H1 (cell line): Measurements from ENCODE around the gene OMG. TPM values are rescaled to one million over a fixed set of nuclear protein-coding genes. Genes with fewer than 3 reads are reported as not detected.

Source experiments
- CTCF ChIA-PET: fragments of 300-600 bp; sonication (Branson Sonifier 250); formaldehyde crosslinking; loops from one replicate; lab custom pipeline; 2021; ENCODE audit not compliant: partially characterized antibody; lab: Charles Lee
- POLR2A ChIA-PET: fragments of 300-600 bp; sonication (Branson Sonifier 250); formaldehyde crosslinking; loops from one replicate; lab custom pipeline; 2021; ENCODE audit warnings: inconsistent platforms; ENCODE audit not compliant: partially characterized antibody; lab: Charles Lee
- DNase-seq, 2 experiments: peaks; one replicate each; pipeline versions ENCODE4 v3.0.0 to v3.0.0-alpha.2; 2010 to 2022; ENCODE audit warnings: low spot score in 2 of 2, low read depth in 1 of 2, mixed read lengths in 1 of 2
- FAIRE-seq: peaks from 2 replicates; lab custom pipeline; 2011; peaks lifted over from hg19 to GRCh38; lab: Jason Lieb, UNC
- H2AFZ ChIP-seq: 2 replicates; pipeline ENCODE4 v1.8.1; 2012; ENCODE audit warnings: low read length, inconsistent platforms
- H2AK5ac ChIP-seq: 2 replicates; pipeline ENCODE4 v1.6.1; 2013; ENCODE audit warnings: low read depth, low read length
- H2BK120ac ChIP-seq: replicated peaks from 2 replicates; pipeline ENCODE3; 2013; ENCODE audit warnings: low read depth, low read length, inconsistent platforms
- H2BK12ac ChIP-seq: 2 replicates; pipeline ENCODE4 v1.6.1; 2013; ENCODE audit warnings: low read depth, low read length
- H2BK15ac ChIP-seq: 2 replicates; pipeline ENCODE4 v1.6.1; 2013; ENCODE audit warnings: low read length
- H2BK20ac ChIP-seq: 2 replicates; pipeline ENCODE4 v1.6.1; 2013; ENCODE audit warnings: low read length
- H2BK5ac ChIP-seq: 2 replicates; pipeline ENCODE4 v1.6.1; 2013; ENCODE audit warnings: low read depth, low read length
- H3K14ac ChIP-seq: 2 replicates; pipeline ENCODE4 v1.6.1; 2013; ENCODE audit warnings: inconsistent platforms; ENCODE audit not compliant: insufficient read length
- H3K18ac ChIP-seq: 2 replicates; pipeline ENCODE4 v1.6.1; 2013; ENCODE audit warnings: low read length; ENCODE audit errors: extremely low read depth
- H3K23ac ChIP-seq: 2 replicates; pipeline ENCODE4 v1.6.1; 2013; ENCODE audit warnings: inconsistent platforms; ENCODE audit not compliant: insufficient read length
- H3K23me2 ChIP-seq: 2 replicates; pipeline ENCODE4 v1.6.1; 2013; ENCODE audit warnings: low read depth, low read length
- H3K27ac ChIP-seq: 2 replicates; pipeline ENCODE4 v1.6.1; 2011; ENCODE audit warnings: low read depth, low read length, inconsistent platforms
- H3K27me3 ChIP-seq, 4 experiments: replicated peaks in 1 of 4; 1 replicate in 1 of 4; 2 replicates in 3 of 4; pipeline versions ENCODE4 v1.6.1 to v1.8.1; 2011 to 2013; ENCODE audit warnings: low read length in 3 of 4, mild to moderate bottlenecking in 3 of 4, inconsistent platforms in 2 of 4, mixed read lengths in 2 of 4, moderate library complexity in 1 of 4; ENCODE audit not compliant: control insufficient read depth in 3 of 4, insufficient read depth in 3 of 4; ENCODE audit errors: extremely low read depth in 1 of 4
- H3K36me3 ChIP-seq, 4 experiments: 2 replicates each; pipeline versions ENCODE4 v1.6.1 to v1.8.1; 2011 to 2013; ENCODE audit warnings: mild to moderate bottlenecking in 4 of 4, low read length in 3 of 4, moderate library complexity in 2 of 4, control low read depth in 1 of 4, inconsistent platforms in 1 of 4; ENCODE audit not compliant: insufficient read depth in 4 of 4, control insufficient read depth in 2 of 4
- H3K4ac ChIP-seq: replicated peaks from 2 replicates; pipeline ENCODE3; 2013; ENCODE audit warnings: low read length, low read depth, mixed read lengths, inconsistent platforms; ENCODE audit not compliant: insufficient read length
- H3K4me1 ChIP-seq, 4 experiments: replicated peaks in 1 of 4; 1 replicate in 1 of 4; 2 replicates in 3 of 4; pipeline versions ENCODE4 v1.6.1 to v1.8.1; 2011 to 2013; ENCODE audit warnings: low read length in 3 of 4, inconsistent platforms in 2 of 4, mixed read lengths in 1 of 4; ENCODE audit not compliant: insufficient read depth in 4 of 4, control insufficient read depth in 3 of 4
- H3K4me2 ChIP-seq, 2 experiments: 2 replicates each; pipeline versions ENCODE4 v1.6.1 to v1.8.1; 2011 to 2013; ENCODE audit warnings: low read depth in 2 of 2, low read length in 2 of 2, control low read depth in 1 of 2, inconsistent platforms in 1 of 2, mild to moderate bottlenecking in 1 of 2; ENCODE audit not compliant: insufficient read depth in 1 of 2
- H3K4me3 ChIP-seq, 4 experiments: fragments of 200-600, 300-600 bp in 1 of 4; sonication (generic), shearing (Covaris generic), sonication (Bioruptor Twin) in 1 of 4; 2 replicates each; pipeline versions ENCODE4 v1.5.1 to v1.8.1; 2011 to 2016; ENCODE audit warnings: low read length in 4 of 4, low read depth in 3 of 4, control low read depth in 2 of 4, inconsistent platforms in 2 of 4, mild to moderate bottlenecking in 2 of 4, mixed read lengths in 1 of 4, moderate library complexity in 1 of 4; ENCODE audit not compliant: insufficient read depth in 2 of 4; ENCODE audit errors: extremely low read depth in 1 of 4
- H3K56ac ChIP-seq: replicated peaks from 2 replicates; pipeline ENCODE3; 2013; ENCODE audit warnings: low read depth, mild to moderate bottlenecking, mixed read lengths, low read length, inconsistent platforms; ENCODE audit not compliant: insufficient read length
- H3K79me1 ChIP-seq: 2 replicates; pipeline ENCODE4 v1.6.1; 2013; ENCODE audit warnings: low read depth, low read length, control low read depth
- H3K79me2 ChIP-seq, 2 experiments: 2 replicates each; pipeline versions ENCODE4 v1.6.1 to v1.8.1; 2012 to 2013; ENCODE audit warnings: low read length in 2 of 2, mild to moderate bottlenecking in 2 of 2, inconsistent platforms in 1 of 2; ENCODE audit not compliant: insufficient read depth in 2 of 2, control insufficient read depth in 1 of 2
- H3K9ac ChIP-seq, 4 experiments: replicated peaks in 1 of 4; 1 replicate in 1 of 4; 2 replicates in 3 of 4; pipeline versions ENCODE4 v1.6.1 to v1.8.1; 2011 to 2013; ENCODE audit warnings: low read depth in 3 of 4, low read length in 3 of 4, control low read depth in 2 of 4, mild to moderate bottlenecking in 2 of 4, moderate library complexity in 2 of 4, inconsistent platforms in 1 of 4; ENCODE audit errors: extremely low read depth in 1 of 4
- H3K9me3 ChIP-seq, 2 experiments: 2 replicates each; pipeline versions ENCODE4 v1.6.1 to v1.8.1; 2012 to 2013; ENCODE audit warnings: mild to moderate bottlenecking in 2 of 2, moderate library complexity in 2 of 2, control low read depth in 1 of 2, inconsistent platforms in 1 of 2, low read depth in 1 of 2, low read length in 1 of 2, mixed read lengths in 1 of 2; ENCODE audit not compliant: insufficient read depth in 2 of 2
- H4K20me1 ChIP-seq, 2 experiments: replicated peaks in 1 of 2; 2 replicates each; pipeline versions ENCODE3 to v1.8.1; 2011 to 2013; ENCODE audit warnings: inconsistent platforms in 2 of 2, low read length in 2 of 2, mild to moderate bottlenecking in 1 of 2; ENCODE audit not compliant: insufficient read depth in 2 of 2, control insufficient read depth in 1 of 2
- H4K5ac ChIP-seq: 2 replicates; pipeline ENCODE4 v1.6.1; 2013; ENCODE audit warnings: low read length, low read depth, mixed read lengths, inconsistent platforms; ENCODE audit not compliant: insufficient read length
- H4K8ac ChIP-seq: 2 replicates; pipeline ENCODE4 v1.8.0; 2013; ENCODE audit warnings: mild to moderate bottlenecking, moderate library complexity, low read length, inconsistent platforms; ENCODE audit not compliant: insufficient read depth; ENCODE audit errors: extremely low read depth
- H4K91ac ChIP-seq: replicated peaks from 2 replicates; pipeline ENCODE3; 2013; ENCODE audit warnings: low read length, mixed read lengths, inconsistent platforms; ENCODE audit not compliant: insufficient read length
- MAX ChIP-seq: IDR thresholded peaks from 2 replicates; pipeline ENCODE4 v1.6.1; 2012; ENCODE audit warnings: inconsistent platforms
- SP2 ChIP-seq: IDR thresholded peaks from 2 replicates; pipeline ENCODE4 v1.6.1; 2012; ENCODE audit warnings: mild to moderate bottlenecking, low read length, inconsistent platforms
- SUZ12 ChIP-seq: fragments of 200-600 bp; sonication (generic); IDR thresholded peaks from 2 replicates; pipeline ENCODE4 v1.6.1; 2012; ENCODE audit warnings: mild to moderate bottlenecking, inconsistent platforms, low read length, moderate library complexity, mixed read lengths
- WGBS, 2 experiments: shearing (Covaris generic) in 1 of 2; methylation state at CpG; one replicate each; pipeline versions ENCODE4 v1.1.6 to v1.1.7; 2013 to 2015; ENCODE audit warnings: low lambda C conversion rate in 2 of 2, mixed read lengths in 2 of 2, inconsistent platforms in 1 of 2, low coverage in 1 of 2, missing lambda C conversion rate in 1 of 2; ENCODE audit not compliant: insufficient replicate concordance in 2 of 2, insufficient coverage in 1 of 2, insufficient read length in 1 of 2; ENCODE audit errors: extremely low coverage in 1 of 2, missing lambda C conversion rate in 1 of 2; 5-methylcytosine and 5-hydroxymethylcytosine counted together
- polyA plus RNA-seq, 7 experiments: library from polyadenylated mRNA; depleted of rRNA in 3 of 7; stranded (reverse) in 5 of 7; unstranded in 2 of 7; fragments of >200 nt in 5 of 7; fragments of 200-250 nt in 2 of 7; gene quantifications; 1 replicate in 5 of 7; 2 replicates in 1 of 7; 4 replicates in 1 of 7; pipeline versions ENCODE4 v1.2.1 to v1.2.3, GENCODE V29; 2011 to 2013; ENCODE audit warnings: missing spikeins in 2 of 7, mixed read lengths in 2 of 7
- total RNA-seq: library from RNA; stranded (reverse); fragmentation: NEBNext Ultra II Directional; extraction: Animal tissue kit (Norgen Biotek cat#: 25700); gene quantifications from 2 replicates; pipeline ENCODE4 v1.2.1, GENCODE V29; 2021

The OMG gene
- total and polyA plus RNA-seq, 2 of the 8 experiments (the other 6 are each of a cell fraction or from before 2014, with no cell fraction given) = not detected

- H2BK12ac ChIP-seq = no peak overlapping the region
- TF ChIP-seq SP2 = no peak
- no peak for TF ChIP-seq SUZ12
- no peak for TF ChIP-seq MAX
- TF ChIP-seq, all 59 proteins: peak for 0
Observed at GRCh38 chr17:31320241-31320640, 23.2 kb upstream of the OMG start.

More at GRCh38 chr17:31320241-31320640, 23.2 kb upstream of the OMG start:
- H3K18ac ChIP-seq = no peak overlapping the region
- no peaks in the 10 kb centered on the region for H3K36me3 ChIP-seq
- H3K79me2 ChIP-seq = no peaks in the 10 kb centered on the region
- no peak overlapping the region for H3K4ac ChIP-seq
- H3K56ac ChIP-seq = no peak overlapping the region
- WGBS, 2 experiments = 91% methylated on average over 2 of the region's 2 CpGs; no CpG with 5 or more reads in 1 of the 2 experiments
- POLR2A ChIA-PET = interaction anchor here (0.6 kb wide), 1 partner anchor 40 kb away, joined by 3 read pairs; no protein-coding TSS in a partner anchor
- no peak overlapping the region for H4K5ac ChIP-seq
- no peak overlapping the region for H2BK5ac ChIP-seq
- H4K91ac ChIP-seq = no peak overlapping the region
- no peak overlapping the region for H3K4me3 ChIP-seq
- no peak overlapping the region for H2BK15ac ChIP-seq
- no peak overlapping the region for H3K23ac ChIP-seq
- H2AK5ac ChIP-seq = no peak overlapping the region
- no peak overlapping the region for H4K8ac ChIP-seq
- CTCF ChIA-PET = no interaction called here
- no peak for DNase-seq
- no peak overlapping the region for H3K4me2 ChIP-seq
- no peaks in the 10 kb centered on the region for H3K79me1 ChIP-seq
- H2AFZ ChIP-seq = no peak overlapping the region
- no peak for FAIRE-seq
- H2BK120ac ChIP-seq = no peak overlapping the region
- no peak overlapping the region for H2BK20ac ChIP-seq
- H3K27ac ChIP-seq = no peak overlapping the region
- no peak overlapping the region for H3K9ac ChIP-seq
- 0 out of 7 replicates have a peak, but pooled peaks cover 0 to 4% (median 0%) of the 10 kb centered on the region in 4 experiments for H3K4me1 ChIP-seq
- no peaks in the 10 kb centered on the region for H3K27me3 ChIP-seq
- H3K14ac ChIP-seq = no peak overlapping the region
- no peaks in the 10 kb centered on the region for H4K20me1 ChIP-seq
- no peaks in the 10 kb centered on the region for H3K9me3 ChIP-seq
- H3K23me2 ChIP-seq = no peaks in the 10 kb centered on the region
